DND-41 (cell line): Measurements from ENCODE around the gene CDK17.
A peak's percentile ranks its signal among the peaks of the same experiment; 100 is the strongest.
"Not testable (repeated sequence)": the region's sequence is repeated elsewhere in the genome, so short reads cannot be mapped to it uniquely, and the experiment has no call there.

Source experiments
- ATAC-seq: fragments of 200-7000 bp; cut with Tn5 transposase; 3 replicates; pipeline ENCODE4 v1.9.1; 2021; ENCODE audit warnings: low read depth; ENCODE audit not compliant: insufficient read depth
- DNase-seq: peaks from one replicate; pipeline ENCODE4 v3.0.0-alpha.2; 2020
- H2AFZ ChIP-seq: 2 replicates; pipeline ENCODE4 v1.6.0; 2012; ENCODE audit warnings: low read depth, low read length
- H3K27ac ChIP-seq: 2 replicates; pipeline ENCODE4 v1.5.1; 2012; ENCODE audit warnings: low read length, inconsistent platforms
- H3K27me3 ChIP-seq: fragments of 200-600 bp; sonication (generic); 2 replicates; pipeline ENCODE4 v1.6.0; 2012; ENCODE audit warnings: low read length, mild to moderate bottlenecking, inconsistent platforms; ENCODE audit not compliant: insufficient read depth, poor library complexity
- H3K36me3 ChIP-seq: 2 replicates; pipeline ENCODE4 v1.5.1; 2012; ENCODE audit warnings: low read length, inconsistent platforms; ENCODE audit not compliant: insufficient read depth
- H3K4me1 ChIP-seq: 2 replicates; pipeline ENCODE4 v1.5.1; 2012; ENCODE audit warnings: mild to moderate bottlenecking, low read length; ENCODE audit not compliant: insufficient read depth
- H3K4me2 ChIP-seq: 2 replicates; pipeline ENCODE4 v1.6.0; 2012; ENCODE audit warnings: mild to moderate bottlenecking, moderate library complexity, low read length, inconsistent platforms; ENCODE audit not compliant: insufficient read depth
- H3K4me3 ChIP-seq, 2 experiments: fragments of 200-600 bp in 1 of 2; shearing (Covaris generic) in 1 of 2; 2 replicates each; pipeline ENCODE4 v1.5.1; 2012 to 2016; ENCODE audit warnings: inconsistent platforms in 2 of 2, low read length in 2 of 2, mild to moderate bottlenecking in 2 of 2, low read depth in 1 of 2, moderate library complexity in 1 of 2
- H3K79me2 ChIP-seq: 2 replicates; pipeline ENCODE4 v1.6.0; 2012; ENCODE audit warnings: low read length, inconsistent platforms; ENCODE audit not compliant: insufficient read depth
- H3K9ac ChIP-seq: 2 replicates; pipeline ENCODE4 v1.6.0; 2012; ENCODE audit warnings: low read depth, mild to moderate bottlenecking, inconsistent platforms, low read length, moderate library complexity
- H3K9me3 ChIP-seq: 2 replicates; pipeline ENCODE4 v1.5.1; 2012; ENCODE audit warnings: low read length, moderate library complexity, mild to moderate bottlenecking, inconsistent platforms; ENCODE audit not compliant: insufficient read depth, severe bottlenecking
- H4K20me1 ChIP-seq: 2 replicates; pipeline ENCODE4 v1.6.0; 2012; ENCODE audit warnings: low read length; ENCODE audit not compliant: insufficient read depth
- CTCF ChIP-seq: IDR thresholded peaks from 2 replicates; pipeline ENCODE4 v1.5.1; 2012; ENCODE audit warnings: borderline replicate concordance, low read length, moderate library complexity, mild to moderate bottlenecking; ENCODE audit not compliant: poor library complexity, severe bottlenecking; ENCODE audit errors: extremely low read depth
- EZH2 ChIP-seq: IDR thresholded peaks from 3 replicates; pipeline ENCODE4 v1.6.1; 2012; ENCODE audit warnings: borderline replicate concordance, low read depth, mild to moderate bottlenecking, moderate library complexity, low read length, inconsistent platforms; ENCODE audit not compliant: severe bottlenecking

Gene CDK17

GRCh38 chr12:96421014-96421413 is 20.8 kb upstream of the CDK17 start:
- no peaks in the 10 kb centered on the region for H3K27me3 ChIP-seq
- TF ChIP-seq CTCF (no peak), EZH2 (no peak)
- peaks cover 7% of the 10 kb centered on the region; the same call in 1 of the 2 replicates for H3K4me1 ChIP-seq
- H2AFZ ChIP-seq: peak overlapping the region; percentile 50
- no peak overlapping the region for H3K4me2 ChIP-seq
- no peaks in the 10 kb centered on the region for H3K9me3 ChIP-seq
- no peaks in the 10 kb centered on the region for H3K79me2 ChIP-seq
- ATAC-seq: no peak
- H3K4me3 ChIP-seq: no peak overlapping the region
- no peak overlapping the region for H3K27ac ChIP-seq
- no peaks in the 10 kb centered on the region for H4K20me1 ChIP-seq
- H3K36me3 ChIP-seq: no peaks in the 10 kb centered on the region
- DNase-seq: no peak
- H3K9ac ChIP-seq: no peak overlapping the region

GRCh38 chr12:96420277-96420835 is 20.1 kb upstream of the CDK17 start:
- Histone ChIP-seq H3K79me2 (no peaks in the 10 kb centered on the region), H4K20me1 (no peaks in the 10 kb centered on the region), H2AFZ (no peak overlapping the region), H3K4me1 (peaks cover 7% of the 10 kb centered on the region; the same call in 1 of the 2 replicates), H3K9me3 (no peaks in the 10 kb centered on the region), H3K36me3 (no peaks in the 10 kb centered on the region), H3K27ac (no peak overlapping the region), H3K4me2 (no peak overlapping the region), H3K9ac (no peak overlapping the region), H3K4me3 (no peak overlapping the region), H3K27me3 (no peaks in the 10 kb centered on the region)
- DNase-seq (no peak), ATAC-seq (no peak)
- no peak for TF ChIP-seq EZH2
- TF ChIP-seq CTCF: no peak

DNA sequence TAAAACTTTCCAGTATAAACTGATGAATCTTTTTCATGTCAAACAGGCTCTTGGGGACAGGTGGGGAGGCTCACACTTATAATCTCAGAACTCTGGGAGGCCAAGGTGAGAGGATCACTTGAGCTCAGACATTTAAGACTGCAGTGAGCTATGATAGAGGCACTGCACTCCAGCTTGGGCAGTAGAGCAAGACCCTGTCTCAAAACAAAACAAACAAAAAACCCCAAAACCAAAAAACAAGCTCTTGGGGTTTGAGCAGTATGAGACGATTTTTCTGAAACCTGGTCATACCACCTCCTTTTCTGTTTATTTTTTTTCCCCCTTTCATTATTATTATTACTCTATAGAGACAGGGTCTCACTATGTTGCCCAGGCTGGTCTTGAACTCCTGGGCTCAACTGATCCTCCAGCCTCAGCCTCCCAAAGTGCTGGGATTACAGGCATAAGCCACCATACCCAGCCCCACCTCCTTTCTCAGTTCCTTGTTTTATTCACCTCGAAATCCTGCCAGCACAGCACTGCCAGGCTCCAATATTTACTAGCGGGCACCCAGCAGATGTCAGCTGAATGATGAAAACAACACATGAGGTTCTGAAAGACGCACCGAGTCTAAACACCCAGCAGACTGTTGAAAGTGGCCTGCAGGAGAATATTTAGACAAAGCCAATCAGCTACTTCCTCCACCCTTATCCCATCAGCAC is 19.5 kb upstream of the CDK17 start:
- H3K4me1 ChIP-seq: peaks cover 7% of the 10 kb centered on the region; the same call in 1 of the 2 replicates
- no peak for TF ChIP-seq CTCF
- no peak for TF ChIP-seq EZH2

DNA sequence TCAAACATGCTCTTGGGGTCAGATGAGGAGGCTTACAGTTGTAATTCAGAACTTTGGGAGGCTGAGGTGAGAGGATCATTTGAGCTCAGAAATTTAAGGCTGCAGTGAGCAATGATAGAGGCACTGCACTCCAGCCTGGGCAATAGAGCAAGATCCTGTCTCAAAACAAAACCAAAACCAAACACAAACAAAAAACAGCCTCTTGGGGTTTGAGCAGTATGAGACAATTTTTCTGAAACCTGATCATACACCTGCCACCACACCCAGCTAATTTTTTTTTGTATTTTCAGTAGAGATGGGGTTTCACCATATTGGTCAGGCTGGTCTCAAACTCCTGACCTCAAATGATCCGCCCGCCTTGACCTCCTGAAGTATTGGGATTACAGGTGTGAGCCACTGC is 17.4 kb upstream of the CDK17 start:
- not testable (repeated sequence) for H3K9ac ChIP-seq, H4K20me1 ChIP-seq, H3K4me1 ChIP-seq, H3K27me3 ChIP-seq, H3K4me2 ChIP-seq, DNase-seq, H3K9me3 ChIP-seq, H2AFZ ChIP-seq, H3K27ac ChIP-seq, H3K36me3 ChIP-seq, H3K4me3 ChIP-seq, ATAC-seq, H3K79me2 ChIP-seq

More for the DNA sequence above, 19.5 kb upstream of the CDK17 start:
- Histone ChIP-seq H3K4me2 (no peak overlapping the region), H4K20me1 (no peaks in the 10 kb centered on the region), H3K79me2 (no peaks in the 10 kb centered on the region), H3K9me3 (no peaks in the 10 kb centered on the region), H3K27me3 (no peaks in the 10 kb centered on the region), H3K4me3 (no peak overlapping the region), H3K27ac (no peak overlapping the region), H2AFZ (no peak overlapping the region), H3K36me3 (no peaks in the 10 kb centered on the region), H3K9ac (no peak overlapping the region)
- DNase-seq (no peak), ATAC-seq (no peak)
